GM18909 (cell line): Measurements from ENCODE around the gene CCNE1.

Source experiments
- ATAC-seq: cut with Tn5 transposase; IDR thresholded peaks from one replicate; pipeline ENCODE4 v1.9.1; 2021; ENCODE audit warnings: mild to moderate bottlenecking; ENCODE audit not compliant: unreplicated experiment, poor library complexity

The CCNE1 gene

GRCh38 chr19:29841559-29842367, 30.0 kb downstream of the CCNE1 start:
- ATAC-seq: no peak

DNA sequence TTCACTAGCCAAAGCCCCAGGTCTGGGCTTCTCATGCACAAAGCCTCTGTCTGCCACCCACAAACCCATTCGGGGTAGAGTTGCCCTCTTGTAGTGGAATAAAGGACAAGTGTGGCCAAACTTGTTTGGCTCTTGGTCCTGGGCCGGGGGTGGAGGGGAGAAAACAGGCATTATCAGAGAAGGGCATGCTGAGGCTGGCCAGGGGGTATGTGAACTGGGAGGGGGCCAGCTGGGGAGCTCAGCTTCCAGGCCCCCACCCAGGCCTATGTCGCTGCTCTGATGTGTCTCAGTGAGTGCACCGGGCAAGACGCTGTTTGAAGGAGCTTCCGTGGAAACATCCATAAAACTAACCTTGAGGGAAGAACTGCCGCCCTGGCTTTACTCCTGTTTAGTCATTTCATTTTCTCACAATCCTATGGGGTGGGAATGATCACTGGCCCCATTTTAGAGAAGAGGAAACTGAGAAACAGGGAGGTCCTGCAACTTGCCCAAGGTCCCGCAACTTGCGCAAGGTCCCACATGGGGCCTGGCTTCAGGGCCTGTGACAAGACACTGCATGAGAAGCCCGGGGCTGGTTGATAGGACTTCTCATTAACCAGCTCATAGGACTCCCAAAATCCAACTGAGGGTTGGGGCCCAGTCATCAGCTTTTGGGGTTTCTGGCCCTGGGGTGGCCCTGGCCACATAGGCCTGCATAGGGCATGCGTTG, 30.8 kb downstream of the CCNE1 start:
- no peak for ATAC-seq

GRCh38 chr19:29843180-29844051, 31.6 kb downstream of the CCNE1 start:
- ATAC-seq: no peak

DNA sequence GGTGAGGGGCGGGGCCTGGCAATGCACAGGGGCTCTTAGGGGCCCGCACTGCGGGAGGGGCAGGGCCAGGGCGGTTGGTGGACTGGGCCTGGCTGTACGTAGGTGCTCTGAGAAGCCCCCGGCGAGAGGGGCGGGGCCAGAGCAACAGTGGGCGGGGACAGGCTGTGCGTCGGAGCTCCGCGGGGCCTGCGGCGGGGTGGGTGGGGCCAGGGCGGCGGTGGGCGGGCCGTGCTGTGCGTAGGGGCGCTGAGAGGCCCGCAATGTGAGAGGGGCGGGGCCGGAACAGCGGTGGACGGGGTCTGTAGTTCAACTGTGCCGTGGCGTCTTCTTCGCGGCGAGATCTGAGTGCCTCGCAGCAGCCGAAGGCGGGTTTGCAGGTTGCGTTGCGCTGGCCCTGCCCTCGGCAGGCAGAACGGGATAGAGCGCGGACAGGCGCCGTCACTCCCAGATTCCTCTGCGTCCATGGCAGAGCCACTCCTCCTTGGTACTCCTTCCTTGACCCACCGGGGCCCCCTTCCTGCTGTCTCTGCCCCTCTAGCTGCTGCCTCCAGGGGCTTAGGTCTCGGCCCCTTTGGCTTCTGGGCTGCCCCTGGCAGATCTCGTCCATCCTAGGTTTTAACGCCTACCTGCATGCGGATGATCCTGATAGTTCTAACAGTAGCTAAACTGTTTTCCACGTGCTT, 33.2 kb downstream of the CCNE1 start:
- ATAC-seq: peak; percentile 79

DNA sequence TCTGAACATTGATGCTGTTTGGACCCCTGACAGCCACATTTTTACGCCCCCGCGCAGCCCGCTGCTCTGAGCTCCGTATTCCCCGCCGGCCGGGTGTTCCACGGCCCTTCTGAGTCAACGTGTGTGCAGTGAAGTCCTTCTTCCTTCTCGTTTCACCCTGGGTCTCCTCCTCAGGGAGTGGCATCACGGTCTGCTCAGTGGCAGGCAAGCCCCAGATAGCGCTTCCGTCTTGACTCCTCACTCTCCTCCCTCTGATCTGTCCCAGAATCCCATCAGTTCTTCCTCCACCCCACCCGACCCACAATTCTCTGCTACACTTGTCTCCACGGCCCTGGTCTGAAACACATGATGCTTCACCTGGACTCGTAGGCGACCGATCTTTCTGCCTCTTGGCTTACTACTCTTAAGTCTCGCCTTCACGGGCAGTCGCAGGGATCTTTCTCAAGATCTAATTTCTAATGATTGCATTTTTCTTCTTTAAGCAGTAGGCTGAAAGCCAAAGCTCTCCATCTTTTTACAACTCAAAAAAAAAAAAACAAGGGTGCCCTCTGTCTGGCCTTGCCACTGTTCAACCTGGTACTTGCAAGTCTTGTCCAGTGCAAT, 33.9 kb downstream of the CCNE1 start:
- ATAC-seq: no peak

GRCh38 chr19:29849208-29849607, 37.4 kb downstream of the CCNE1 start:
- ATAC-seq: no peak

DNA sequence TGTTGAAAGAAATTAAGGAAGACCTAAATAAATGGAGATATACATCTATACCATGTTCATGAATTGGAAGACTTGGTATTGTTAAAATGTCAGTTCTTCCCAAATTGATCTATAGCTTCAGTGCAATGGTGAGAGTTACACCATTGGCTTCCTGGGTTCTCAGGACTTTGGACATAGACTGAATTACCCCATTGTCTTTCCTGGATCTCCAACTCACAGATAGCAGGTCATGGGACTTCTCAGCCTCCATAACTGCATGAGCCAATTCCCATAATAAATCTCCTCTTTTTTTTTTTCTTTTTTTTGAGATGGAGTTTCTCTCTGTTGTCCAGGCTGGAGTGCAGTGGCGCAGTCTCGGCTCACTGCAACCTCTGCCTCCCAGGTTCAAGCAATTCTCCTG, 38.7 kb downstream of the CCNE1 start:
- no peak for ATAC-seq

DNA sequence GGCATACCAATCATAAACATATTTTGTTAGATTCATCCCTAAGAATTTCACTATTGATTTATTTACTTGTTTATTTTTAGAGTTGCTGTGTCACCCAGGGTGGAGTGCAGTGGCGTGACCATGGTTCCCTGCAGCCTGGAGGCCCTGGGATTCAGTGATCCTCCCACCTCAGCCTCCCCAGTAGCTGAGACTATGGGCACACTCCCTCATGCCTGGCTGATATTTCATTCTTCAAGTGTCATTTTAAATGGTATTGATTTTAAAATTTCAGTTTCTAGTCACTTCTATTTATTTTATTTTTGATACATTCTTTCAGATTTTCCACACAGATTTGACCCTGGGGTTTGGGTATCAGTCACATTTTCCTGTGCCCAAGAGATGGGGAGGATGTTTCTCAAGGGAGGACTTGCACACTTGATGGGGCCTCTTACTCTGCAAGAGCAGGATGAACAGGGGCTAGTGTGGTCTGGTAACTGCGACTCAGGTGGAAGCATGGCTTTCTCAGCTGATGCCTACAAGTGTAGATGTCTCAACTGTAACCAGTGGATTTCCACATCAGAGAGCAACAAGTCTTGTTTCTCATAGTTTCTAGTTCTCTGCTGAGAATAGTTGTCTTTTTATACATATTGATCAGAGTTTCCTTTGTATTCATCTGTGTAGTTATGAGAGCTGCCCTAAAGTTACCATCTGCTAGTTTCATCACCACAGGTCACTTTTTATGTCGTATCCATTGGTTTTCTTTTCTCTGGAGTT, 40.2 kb downstream of the CCNE1 start:
- no peak for ATAC-seq

- no peak for ATAC-seq
Measured at GRCh38 chr19:29854033-29854432, 42.2 kb downstream of the CCNE1 start.

DNA sequence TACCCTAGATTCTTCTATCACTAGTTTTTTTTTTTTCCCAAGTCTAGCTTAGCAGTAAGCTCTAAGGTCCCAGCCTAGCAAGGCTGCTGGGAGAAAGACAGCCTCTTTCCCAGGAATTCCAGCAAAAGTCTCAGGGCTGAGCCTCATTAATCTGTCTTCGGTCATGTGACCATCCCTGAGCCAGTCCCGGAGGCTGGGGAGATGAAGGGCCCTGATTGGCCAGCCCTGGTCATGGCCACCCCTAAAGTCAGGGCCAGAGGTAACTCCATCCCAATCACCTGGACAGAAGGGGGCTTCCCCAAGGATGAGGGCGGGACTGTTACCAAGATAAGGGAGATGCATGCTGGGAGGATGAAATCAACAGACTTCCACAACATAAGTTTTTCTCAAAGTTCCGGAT, 43.3 kb downstream of the CCNE1 start:
- no peak for ATAC-seq

GRCh38 chr19:29855741-29856500, 44.1 kb downstream of the CCNE1 start:
- no peak for ATAC-seq

DNA sequence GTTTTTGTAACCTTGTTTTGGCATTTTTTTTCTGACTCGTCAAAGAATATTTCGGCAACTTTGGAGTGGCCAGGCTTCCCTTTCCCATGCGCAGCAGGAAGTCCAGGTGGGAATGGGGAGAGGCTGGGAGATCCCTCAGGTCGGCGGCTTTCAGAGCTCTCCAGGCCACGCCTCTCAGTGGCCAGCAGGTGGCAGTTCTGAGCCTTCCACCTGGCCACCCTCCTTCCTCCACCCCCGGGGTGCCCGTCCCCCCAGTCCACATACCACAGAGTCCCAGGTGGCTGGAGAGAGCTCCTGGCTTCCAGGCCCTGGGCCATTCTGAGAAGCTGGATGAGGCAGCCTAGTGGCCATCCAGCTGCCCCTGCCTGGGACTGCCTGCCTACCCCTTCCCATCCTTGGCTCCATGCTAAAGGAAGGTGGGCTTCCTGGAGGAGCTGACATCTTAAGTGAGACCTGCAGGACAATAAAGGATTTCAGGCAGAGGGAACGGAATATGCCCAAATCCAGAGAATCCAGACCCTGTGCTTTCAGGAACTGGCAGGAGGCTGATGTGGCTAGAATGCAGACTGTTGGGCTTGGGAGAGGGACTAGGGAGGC, 46.3 kb downstream of the CCNE1 start:
- ATAC-seq: peak; percentile 47

GRCh38 chr19:29858621-29859020, 46.8 kb downstream of the CCNE1 start:
- no peak for ATAC-seq

GRCh38 chr19:29860492-29860891, 48.7 kb downstream of the CCNE1 start:
- no peak for ATAC-seq

- ATAC-seq: no peak
Measured at GRCh38 chr19:29861574-29861973, 49.8 kb downstream of the CCNE1 start.

DNA sequence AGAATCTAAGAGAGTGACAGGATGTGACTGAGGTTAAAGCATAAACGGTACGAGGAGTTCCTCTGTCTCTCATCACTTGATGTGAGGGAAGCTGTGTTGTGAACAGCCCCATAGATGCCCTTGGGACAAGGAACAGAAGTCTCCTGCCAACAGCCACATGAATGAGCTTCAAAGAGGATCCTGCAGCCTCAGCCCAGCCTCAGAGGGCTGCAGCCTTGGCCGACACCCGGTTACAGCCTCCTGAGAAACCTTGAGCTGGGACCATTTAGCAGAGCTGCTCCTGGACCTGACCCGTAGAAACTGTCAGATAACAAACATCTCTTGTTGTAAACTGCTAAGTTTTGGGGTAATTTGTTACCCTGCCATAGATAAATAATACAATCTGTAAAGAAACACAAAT, 54.2 kb downstream of the CCNE1 start:
- ATAC-seq: no peak

DNA sequence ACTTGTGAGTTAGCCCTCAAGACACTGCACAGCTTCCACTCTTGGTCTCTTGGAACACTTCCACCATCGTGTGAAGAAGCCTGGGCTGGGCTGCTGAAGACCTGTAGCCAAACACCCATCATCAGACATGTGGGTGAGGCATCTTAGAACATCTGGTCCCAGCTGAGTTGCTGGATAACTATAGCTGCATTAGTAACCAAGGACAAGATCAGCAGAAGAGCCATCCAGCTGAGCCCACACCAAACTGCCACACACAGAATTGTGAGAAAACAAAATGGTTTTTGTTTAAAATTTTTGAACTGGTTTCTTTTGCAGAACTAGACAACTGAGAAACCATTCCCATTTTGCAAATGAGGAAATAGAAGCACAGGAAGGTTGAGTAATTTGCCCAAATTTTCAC, 56.2 kb downstream of the CCNE1 start:
- ATAC-seq: no peak

DNA sequence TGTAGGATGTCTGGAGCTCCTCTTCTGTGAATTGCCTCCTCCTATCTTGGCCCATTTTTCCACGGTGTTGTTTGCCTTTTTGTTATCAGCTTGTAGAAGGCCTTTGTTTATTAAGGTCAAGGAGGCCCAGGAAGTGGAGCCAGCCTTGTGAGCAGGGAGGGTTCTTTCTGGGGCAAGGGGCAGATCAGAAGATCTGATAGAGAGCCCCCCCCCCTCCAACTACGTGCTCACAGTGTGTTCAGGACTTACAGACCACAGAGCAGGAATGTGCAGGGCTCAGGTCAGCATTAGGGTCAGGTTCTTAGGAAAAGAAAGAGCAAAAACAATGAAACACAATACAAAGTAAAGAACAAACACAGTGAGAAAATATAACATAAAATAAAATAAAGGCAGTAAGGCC, 59.4 kb downstream of the CCNE1 start:
- no peak for ATAC-seq
